SK-N-MC (cell line): ENCODE results near the gene GRP.
"Not testable (repeated sequence)": the region's sequence is repeated elsewhere in the genome, so short reads cannot be mapped to it uniquely, and the experiment has no call there.

Source experiments
- EZH2 ChIP-seq: fragments of 200-600 bp; sonication (generic); IDR thresholded peaks from one replicate; pipeline ENCODE4 v1.6.1; 2017; ENCODE audit warnings: antibody characterized with exemption
- POLR2AphosphoS5 ChIP-seq: IDR thresholded peaks from 2 replicates; pipeline ENCODE4 v1.6.1; 2012; ENCODE audit warnings: mild to moderate bottlenecking, low read depth, low read length, borderline replicate concordance

- not testable (repeated sequence) for TF ChIP-seq EZH2, POLR2AphosphoS5
Measured at GRCh38 chr18:59262243-59262642, 42.3 kb downstream of the GRP start.
